Measurements from ENCODE around the gene SLC25A22. TPM values are rescaled to one million over a fixed set of nuclear protein-coding genes. Genes with fewer than 3 reads are reported as not detected.

SLC25A22 gene
- total and polyA plus RNA-seq, 12 donors = 2.2 to 11.1 (median 4.0) TPM

DNA sequence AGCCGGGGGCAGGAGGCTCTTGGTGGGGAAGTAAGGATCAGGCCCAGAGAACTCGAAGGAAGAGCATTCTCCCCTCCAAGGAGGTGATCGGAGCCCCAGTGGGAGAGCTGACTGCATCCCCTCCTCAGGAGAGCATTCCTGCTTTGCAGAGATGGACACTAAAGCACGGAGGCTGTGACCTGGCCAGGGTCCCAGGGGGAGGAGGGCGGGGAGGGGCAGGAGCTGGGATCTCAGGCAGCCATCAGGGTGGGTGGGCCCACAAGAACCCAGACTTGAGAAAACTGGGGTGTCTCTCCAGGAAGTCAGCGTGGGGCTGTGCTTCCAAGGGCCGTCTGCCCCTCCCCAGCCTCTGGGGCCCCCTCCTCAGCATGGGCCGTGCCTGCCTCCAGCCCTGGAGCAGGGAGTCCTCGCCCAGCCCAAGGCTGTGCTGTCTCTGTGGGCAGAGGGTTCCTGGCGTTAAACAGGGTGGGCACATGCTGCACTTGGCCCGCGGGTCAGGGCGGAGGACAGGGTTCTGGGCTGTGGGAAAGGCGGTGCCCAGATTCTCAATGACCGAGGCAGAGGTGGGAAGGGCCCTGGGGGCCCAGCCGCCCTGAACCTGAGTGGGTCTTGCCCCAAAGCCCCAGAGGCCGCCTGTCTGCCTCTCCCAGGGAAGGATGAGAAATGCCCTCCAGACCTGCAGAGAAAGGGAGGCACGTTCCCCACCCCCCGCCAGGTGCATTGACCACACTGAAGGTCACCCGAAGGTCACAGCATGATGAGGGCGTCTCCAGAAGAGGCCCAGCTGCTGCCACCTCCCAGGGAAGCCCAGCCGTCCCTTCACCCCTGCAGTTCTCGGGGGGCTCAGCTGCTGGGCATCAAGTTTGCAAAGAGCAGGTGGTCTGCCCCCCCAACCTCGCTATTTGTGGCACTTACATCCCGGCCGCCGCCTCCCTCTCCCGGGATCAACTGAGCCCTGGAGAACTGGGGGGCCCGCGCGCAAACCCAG is 8.8 kb downstream of the SLC25A22 start:
- DNase-seq (no peak), ATAC-seq (no peak)
- 37 to 40% methylated on average over 27 to 31 of the region's 31 CpGs for WGBS, 2 donors
- no peak overlapping the region for H3K27ac ChIP-seq
- TF ChIP-seq, protein P1, sequence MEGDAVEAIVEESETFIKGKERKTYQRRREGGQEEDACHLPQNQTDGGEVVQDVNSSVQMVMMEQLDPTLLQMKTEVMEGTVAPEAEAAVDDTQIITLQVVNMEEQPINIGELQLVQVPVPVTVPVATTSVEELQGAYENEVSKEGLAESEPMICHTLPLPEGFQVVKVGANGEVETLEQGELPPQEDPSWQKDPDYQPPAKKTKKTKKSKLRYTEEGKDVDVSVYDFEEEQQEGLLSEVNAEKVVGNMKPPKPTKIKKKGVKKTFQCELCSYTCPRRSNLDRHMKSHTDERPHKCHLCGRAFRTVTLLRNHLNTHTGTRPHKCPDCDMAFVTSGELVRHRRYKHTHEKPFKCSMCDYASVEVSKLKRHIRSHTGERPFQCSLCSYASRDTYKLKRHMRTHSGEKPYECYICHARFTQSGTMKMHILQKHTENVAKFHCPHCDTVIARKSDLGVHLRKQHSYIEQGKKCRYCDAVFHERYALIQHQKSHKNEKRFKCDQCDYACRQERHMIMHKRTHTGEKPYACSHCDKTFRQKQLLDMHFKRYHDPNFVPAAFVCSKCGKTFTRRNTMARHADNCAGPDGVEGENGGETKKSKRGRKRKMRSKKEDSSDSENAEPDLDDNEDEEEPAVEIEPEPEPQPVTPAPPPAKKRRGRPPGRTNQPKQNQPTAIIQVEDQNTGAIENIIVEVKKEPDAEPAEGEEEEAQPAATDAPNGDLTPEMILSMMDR (IDR thresholded peaks at IDR 0.05) = no peak
- H3K4me3 ChIP-seq = peak overlapping the region in 3 of 10 donors; percentile 3 to 26 (median 5)
- no peaks in the 10 kb centered on the region for H3K9me3 ChIP-seq
- peaks cover 0 to 31% (median 25%) of the 10 kb centered on the region in 7 donors for H3K27me3 ChIP-seq
- H3K36me3 ChIP-seq = peaks cover 0 to 24% (median 0%) of the 10 kb centered on the region in 9 donors
- H3K4me1 ChIP-seq = peaks cover 0 to 5% (median 0%) of the 10 kb centered on the region in 9 donors
- intact Hi-C loops (cut with DNase I) = no loop called here

DNA sequence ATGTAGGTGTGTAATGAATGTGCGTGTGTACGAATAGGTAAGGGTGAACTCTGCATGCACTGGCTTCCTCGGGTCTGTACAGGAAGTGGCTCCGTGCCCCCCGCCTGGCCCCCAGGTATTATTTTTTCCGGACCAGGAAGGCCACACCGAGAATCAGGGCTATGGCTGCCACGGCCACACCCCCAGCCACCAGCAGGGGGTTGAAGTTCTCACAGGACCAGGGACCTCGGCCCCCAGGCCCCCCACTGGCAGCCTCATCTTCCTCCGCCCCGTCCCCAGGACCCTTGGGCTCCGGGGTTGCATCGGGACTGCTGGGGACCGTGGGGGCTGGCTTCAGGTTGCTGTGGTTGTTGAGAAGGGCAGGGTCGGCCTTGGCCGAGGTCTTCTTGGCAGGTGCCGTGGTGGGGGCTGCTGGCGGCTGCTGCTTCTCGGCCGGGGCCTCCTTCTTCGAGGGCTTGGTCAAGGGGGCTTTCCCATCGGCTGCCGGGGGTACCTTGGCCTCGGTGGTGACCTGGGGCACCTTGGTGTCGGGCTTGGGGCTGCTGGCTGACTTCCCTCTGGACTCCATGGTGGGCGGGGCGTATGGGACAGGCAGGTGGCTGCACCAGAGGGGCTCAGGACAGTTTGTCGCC is 10.0 kb downstream of the SLC25A22 start:
- Histone ChIP-seq H3K27me3 (peaks cover 0 to 31% (median 25%) of the 10 kb centered on the region in 7 donors), H3K27ac (no peak overlapping the region), H3K4me1 (peaks cover 0 to 14% (median 9%) of the 10 kb centered on the region in 9 donors), H3K36me3 (peaks cover 0 to 16% (median 0%) of the 10 kb centered on the region in 9 donors), H3K4me3 (no peak overlapping the region), H3K9me3 (no peaks in the 10 kb centered on the region)
- ATAC-seq = no peak
- DNase-seq = no peak
- WGBS, 2 donors = 71 to 81% methylated on average over 28 of the region's 28 CpGs
- intact Hi-C loops (cut with DNase I) = no loop called here
- TF ChIP-seq, protein P1 (IDR thresholded peaks at IDR 0.05) = no peak

DNA sequence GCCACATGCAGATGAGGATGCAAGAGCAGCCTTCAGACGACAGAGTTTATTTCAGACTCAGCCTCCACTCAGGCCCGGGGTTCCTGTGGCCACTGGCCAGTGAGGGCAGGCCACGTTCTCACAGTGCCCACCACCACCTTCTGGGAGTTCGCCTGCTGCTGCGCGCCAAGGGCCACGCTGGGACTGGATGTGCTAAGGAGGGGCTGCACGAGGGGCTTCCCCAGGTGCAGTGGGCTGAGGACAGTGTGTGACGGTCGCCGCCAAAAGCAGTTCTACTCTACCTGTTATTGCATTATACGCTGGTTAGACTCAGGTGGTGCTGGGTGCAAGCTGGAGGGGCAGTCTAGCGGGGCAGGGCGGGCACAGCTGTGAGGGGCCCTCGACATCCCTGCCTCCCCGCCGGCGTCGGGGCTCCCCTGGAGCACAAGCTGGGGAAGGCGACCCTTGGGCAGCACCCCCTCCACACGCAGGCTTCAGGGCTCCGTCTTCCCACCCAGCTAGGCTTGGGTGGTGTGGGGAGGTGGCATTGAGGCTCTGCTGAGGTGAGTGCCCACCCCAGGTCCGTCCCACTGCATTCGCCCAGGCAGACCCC is 10.9 kb downstream of the SLC25A22 start:
- Histone ChIP-seq H3K27ac (no peak overlapping the region), H3K4me3 (no peak overlapping the region), H3K9me3 (no peaks in the 10 kb centered on the region), H3K4me1 (peaks cover 0 to 18% (median 9%) of the 10 kb centered on the region in 9 donors), H3K36me3 (peaks cover 0 to 12% (median 0%) of the 10 kb centered on the region in 9 donors), H3K27me3 (peaks cover 0 to 31% (median 25%) of the 10 kb centered on the region in 7 donors)
- ATAC-seq (no peak), DNase-seq (no peak)
- WGBS, 2 donors = 90 to 92% methylated on average over 24 of the region's 24 CpGs
- TF ChIP-seq, protein P1 (IDR thresholded peaks at IDR 0.05) = no peak
- intact Hi-C loops (cut with DNase I) = no loop called here
